Keratinocyte (primary cell): ENCODE results near the gene CEP131. TPM values are rescaled to one million over a fixed set of nuclear protein-coding genes. Genes with fewer than 3 reads are reported as not detected.
"Not testable (repeated sequence)": the region's sequence is repeated elsewhere in the genome, so short reads cannot be mapped to it uniquely, and the experiment has no call there.

Experiments
- DNase-seq: peaks from one replicate; pipeline ENCODE4 v3.0.0-alpha.2; 2011; ENCODE audit warnings: low read depth, missing footprints, low spot score
- FAIRE-seq: peaks from 2 replicates; lab custom pipeline; 2011; peaks lifted over from hg19 to GRCh38; lab: Jason Lieb, UNC
- H2AFZ ChIP-seq: 2 replicates; pipeline ENCODE4 v1.6.0; 2012; ENCODE audit warnings: low read length, control low read depth, inconsistent platforms; ENCODE audit not compliant: control insufficient read depth
- H3K27ac ChIP-seq: 2 replicates; pipeline ENCODE4 v1.5.1; 2011; ENCODE audit warnings: low read length; ENCODE audit not compliant: control insufficient read depth, insufficient read depth
- H3K27me3 ChIP-seq: 3 replicates; pipeline ENCODE4 v1.6.0; 2011; ENCODE audit warnings: low read length; ENCODE audit not compliant: control insufficient read depth, insufficient read depth; ENCODE audit errors: extremely low read depth
- H3K36me3 ChIP-seq, 2 experiments: 2 replicates in 1 of 2; 3 replicates in 1 of 2; pipeline ENCODE4 v1.5.1; 2011; ENCODE audit warnings: low read length in 2 of 2, mild to moderate bottlenecking in 1 of 2; ENCODE audit not compliant: control insufficient read depth in 2 of 2, insufficient read depth in 2 of 2; ENCODE audit errors: extremely low read depth in 1 of 2
- H3K4me1 ChIP-seq: 3 replicates; pipeline ENCODE4 v1.5.1; 2011; ENCODE audit warnings: low read length; ENCODE audit not compliant: control insufficient read depth, insufficient read depth; ENCODE audit errors: extremely low read depth
- H3K4me2 ChIP-seq: 3 replicates; pipeline ENCODE4 v1.6.0; 2011; ENCODE audit warnings: low read depth, low read length; ENCODE audit not compliant: control insufficient read depth, insufficient read depth; ENCODE audit errors: extremely low read depth
- H3K4me3 ChIP-seq, 3 experiments: fragments of 200-600 bp in 1 of 3; sonication (generic) in 1 of 3; 2 replicates in 2 of 3; 3 replicates in 1 of 3; pipeline ENCODE4 v1.5.1; 2011 to 2016; ENCODE audit warnings: low read length in 3 of 3, mild to moderate bottlenecking in 3 of 3, control low read depth in 2 of 3, inconsistent platforms in 1 of 3, low read depth in 1 of 3, mixed read lengths in 1 of 3, mixed run types in 1 of 3, moderate library complexity in 1 of 3; ENCODE audit not compliant: control insufficient read depth in 2 of 3, insufficient read depth in 2 of 3; ENCODE audit errors: extremely low read depth in 1 of 3
- H3K79me2 ChIP-seq: 2 replicates; pipeline ENCODE4 v1.6.0; 2012; ENCODE audit warnings: low read length; ENCODE audit not compliant: control insufficient read depth, insufficient read depth
- H3K9ac ChIP-seq: 3 replicates; pipeline ENCODE4 v1.6.0; 2011; ENCODE audit warnings: low read length; ENCODE audit not compliant: control insufficient read depth, insufficient read depth; ENCODE audit errors: extremely low read depth
- H3K9me1 ChIP-seq: 3 replicates; pipeline ENCODE4 v1.6.0; 2011; ENCODE audit warnings: low read length; ENCODE audit not compliant: control insufficient read depth, insufficient read depth; ENCODE audit errors: extremely low read depth
- H3K9me3 ChIP-seq: 2 replicates; pipeline ENCODE4 v1.5.1; 2012; ENCODE audit warnings: low read depth, low read length; ENCODE audit not compliant: control insufficient read depth
- H4K20me1 ChIP-seq: 3 replicates; pipeline ENCODE4 v1.6.0; 2011; ENCODE audit warnings: low read length; ENCODE audit not compliant: control insufficient read depth, insufficient read depth; ENCODE audit errors: extremely low read depth
- CTCF ChIP-seq, 3 experiments: IDR thresholded peaks in 1 of 3; conservative IDR thresholded peaks in 1 of 3; optimal IDR thresholded peaks in 1 of 3; 2 replicates in 2 of 3; 3 replicates in 1 of 3; pipeline versions ENCODE3 to v1.5.1; 2011; ENCODE audit warnings: low read length in 3 of 3, mild to moderate bottlenecking in 3 of 3, moderate library complexity in 2 of 3, control low read depth in 1 of 3, inconsistent platforms in 1 of 3; ENCODE audit not compliant: insufficient read depth in 2 of 3; ENCODE audit errors: extremely low read depth in 1 of 3
- EZH2 ChIP-seq: IDR thresholded peaks from one replicate; pipeline ENCODE4 v1.6.1; 2012; ENCODE audit warnings: inconsistent platforms, mild to moderate bottlenecking, low read length, moderate library complexity
- dilution Hi-C: fragments of 300-500 bp; cut with MboI; formaldehyde crosslinking; loops from one replicate; pipeline ENCODE4 v1.7.0; 2020; ENCODE audit warnings: low sequenced_read_pairs; ENCODE audit not compliant: extremely low pct_ligation_motif_present
- polyA plus RNA-seq, 5 experiments: library from polyadenylated mRNA; depleted of rRNA in 3 of 5; stranded (reverse) in 3 of 5; stranded (forward) in 1 of 5; unstranded in 1 of 5; fragments of >200 nt; gene quantifications; 1 replicate in 1 of 5; 2 replicates in 3 of 5; 3 replicates in 1 of 5; pipeline versions ENCODE4 v1.2.1 to v1.2.3, GENCODE V29; 2011 to 2012; ENCODE audit warnings: missing spikeins in 2 of 5, low read depth in 1 of 5, low replicate concordance in 1 of 5

The CEP131 gene
- polyA plus RNA-seq, 1 donor (not counting 4 experiments of a cell fraction or from before 2014, with no cell fraction given) = 2.6 TPM

- Histone ChIP-seq H3K36me3 (peaks cover 5 to 24% of the 10 kb centered on the region in 2 experiments), H3K4me3 (no peak overlapping the region), H3K27ac (no peak overlapping the region), H4K20me1 (no peaks in the 10 kb centered on the region), H3K79me2 (no peaks in the 10 kb centered on the region), H3K4me2 (no peak overlapping the region), H3K9ac (no peak overlapping the region), H3K4me1 (no peaks in the 10 kb centered on the region), H3K9me1 (no peaks in the 10 kb centered on the region), H3K9me3 (no peaks in the 10 kb centered on the region), H3K27me3 (no peaks in the 10 kb centered on the region), H2AFZ (no peak overlapping the region)
- no peak for TF ChIP-seq EZH2
- no peak for TF ChIP-seq CTCF (optimal IDR thresholded peaks at IDR 0.05 in 1 of 3, IDR thresholded peaks at IDR 0.05 in 1 of 3, conservative IDR thresholded peaks at IDR 0.05 in 1 of 3; ENCODE audit: extremely low read depth in 1 of 3, insufficient read depth in 2 of 3, low read length in 3 of 3)
- FAIRE-seq = no peak
- no peak for DNase-seq
- dilution Hi-C loops = no loop called here
Measured at GRCh38 chr17:81228834-81229665, 6.3 kb upstream of the CEP131 start.

- FAIRE-seq = no peak
- no peaks in the 10 kb centered on the region for H3K79me2 ChIP-seq
- dilution Hi-C loops = no loop called here
- H4K20me1 ChIP-seq = no peaks in the 10 kb centered on the region
- no peaks in the 10 kb centered on the region for H3K9me3 ChIP-seq
- no peak overlapping the region for H3K27ac ChIP-seq
- no peak for DNase-seq
- H3K4me3 ChIP-seq = no peak overlapping the region
- no peak overlapping the region for H3K4me2 ChIP-seq
- TF ChIP-seq EZH2 = no peak
- no peak for TF ChIP-seq CTCF (optimal IDR thresholded peaks at IDR 0.05 in 1 of 3, IDR thresholded peaks at IDR 0.05 in 1 of 3, conservative IDR thresholded peaks at IDR 0.05 in 1 of 3; ENCODE audit: extremely low read depth in 1 of 3, insufficient read depth in 2 of 3, low read length in 3 of 3)
- no peaks in the 10 kb centered on the region for H3K9me1 ChIP-seq
- H3K9ac ChIP-seq = no peak overlapping the region
- H3K4me1 ChIP-seq = no peaks in the 10 kb centered on the region
- peaks cover 5 to 22% of the 10 kb centered on the region in 2 experiments for H3K36me3 ChIP-seq
- H2AFZ ChIP-seq = no peak overlapping the region
- no peaks in the 10 kb centered on the region for H3K27me3 ChIP-seq
Measured at GRCh38 chr17:81228420-81228819, 5.7 kb upstream of the CEP131 start.

- H4K20me1 ChIP-seq, DNase-seq, dilution Hi-C loops, H3K9me3 ChIP-seq, FAIRE-seq, H3K27me3 ChIP-seq, H3K4me1 ChIP-seq, H3K4me3 ChIP-seq, H3K79me2 ChIP-seq, H3K9ac ChIP-seq, H3K27ac ChIP-seq, H2AFZ ChIP-seq, H3K9me1 ChIP-seq, H3K4me2 ChIP-seq: not testable (repeated sequence)
- H3K36me3 ChIP-seq = peaks cover 5 to 17% of the 10 kb centered on the region in 2 experiments
Measured at GRCh38 chr17:81227630-81228029, 4.9 kb upstream of the CEP131 start.
